Measurements from ENCODE around the gene SHC3. TPM values are rescaled to one million over a fixed set of nuclear protein-coding genes. Genes with fewer than 3 reads are reported as not detected.

The SHC3 gene
- total and polyA plus RNA-seq, 9 of the 15 experiments (the other 6 are each of a cell fraction or from before 2014, with no cell fraction given), result not detected

GRCh38 chr9:88993327-88993726 is 185.3 kb downstream of the SHC3 start:
- H3K9me3 ChIP-seq (replicated peaks; ENCODE audit: control insufficient read depth, insufficient read depth, low read depth, low read length), result no peaks in the 10 kb centered on the region
- no peaks in the 10 kb centered on the region for H3K36me3 ChIP-seq (ENCODE audit: control insufficient read depth, insufficient read depth, low read length)
- no peak for ATAC-seq
- no peak overlapping the region for H3K9ac ChIP-seq (ENCODE audit: insufficient read depth in 1 of 2, low read depth in 2 of 2, low read length in 2 of 2)
- no peaks in the 10 kb centered on the region for H4K20me1 ChIP-seq (replicated peaks; ENCODE audit: control insufficient read depth, insufficient read depth, low read length)
- H3K27me3 ChIP-seq (ENCODE audit: control insufficient read depth in 2 of 2, insufficient read depth in 2 of 2, low read length in 2 of 2), result peaks cover 0 to 25% of the 10 kb centered on the region in 2 experiments; a peak in 2 of 5 replicates
- in situ Hi-C loops (cut with MboI), result no loop called here
- FAIRE-seq, result no peak
- ChIA-PET POLR2A (no interaction called here), CTCF (ENCODE audit: low intra/inter-chr PET ratio) (no interaction called here)
- H3K4me3 ChIP-seq, result no peak overlapping the region
- no peak overlapping the region for H3K4me2 ChIP-seq (ENCODE audit: insufficient read depth, low read length)
- no peaks in the 10 kb centered on the region for H3K79me2 ChIP-seq (ENCODE audit: control insufficient read depth, insufficient read depth, low read length)
- DNase-seq (ENCODE audit: extremely low read depth in 1 of 4, low spot score in 3 of 4), result no peak
- no TSS peak for BruUV-seq (replicated peaks)
- intact Hi-C loops (cut with micrococcal nuclease), result loop anchor here (10.0 kb wide), 1 partner anchor 309 kb away; no protein-coding TSS in a partner anchor
- H3K4me1 ChIP-seq (replicated peaks in 1 of 2; ENCODE audit: control insufficient read depth in 2 of 2, insufficient read depth in 2 of 2, low read length in 2 of 2), result peaks cover 0 to 11% of the 10 kb centered on the region in 2 experiments; a peak in 3 of 5 replicates
- no peaks in the 10 kb centered on the region for H3K9me1 ChIP-seq (ENCODE audit: control insufficient read depth, insufficient read depth, low read length)
- no peak overlapping the region for H2AFZ ChIP-seq (ENCODE audit: low read depth, low read length)
- no peak overlapping the region for H3K27ac ChIP-seq (ENCODE audit: extremely low read depth, low read depth, low read length)
- WGBS (ENCODE audit: insufficient coverage, low coverage, missing lambda C conversion rate), result 7% methylated on average over 1 of the region's 2 CpGs
- TF ChIP-seq SRSF1 (IDR thresholded peaks at IDR 0.05; ENCODE audit: low read depth, low read length), result no peak
- no peak for TF ChIP-seq ZMIZ1 (IDR thresholded peaks at IDR 0.05; ENCODE audit: low read depth in 2 of 2, low read length in 2 of 2)
- no peak for TF ChIP-seq ZNF431 (CRISPR knock-in tag; IDR thresholded peaks at IDR 0.05)
- no peak for TF ChIP-seq TRIM25 (IDR thresholded peaks at IDR 0.05; ENCODE audit: borderline replicate concordance)
- TF ChIP-seq GTF2F1 (IDR thresholded peaks at IDR 0.05; ENCODE audit: low read depth, low read length), result no peak
- no peak for TF ChIP-seq ARNT (IDR thresholded peaks at IDR 0.05)
- no peak for TF ChIP-seq HDAC3 (IDR thresholded peaks at IDR 0.05; ENCODE audit: borderline replicate concordance, partially characterized antibody)
- TF ChIP-seq ATF7 (IDR thresholded peaks at IDR 0.05), result no peak
- no peak for TF ChIP-seq CC2D1A (IDR thresholded peaks at IDR 0.05)
- no peak for TF ChIP-seq TCF3 (CRISPR knock-in tag; IDR thresholded peaks at IDR 0.05)
- TF ChIP-seq RFX5 (IDR thresholded peaks at IDR 0.05; ENCODE audit: low read depth, low read length), result no peak
- TF ChIP-seq FUS (optimal IDR thresholded peaks at IDR 0.05; ENCODE audit: low read depth, low read length), result no peak
- TF ChIP-seq CBX3 (IDR thresholded peaks at IDR 0.05; ENCODE audit: borderline replicate concordance in 1 of 2, low read length in 2 of 2), result no peak
- no peak for TF ChIP-seq ARID4B (CRISPR knock-in tag; IDR thresholded peaks at IDR 0.05)
- TF ChIP-seq SOX6 (IDR thresholded peaks at IDR 0.05), result no peak
